HEK293 (cell line): Measurements from ENCODE around the gene CLDN6.

Experiments
- CTCF ChIA-PET: fragments of 350-600 bp; formaldehyde crosslinking; extraction: SDS; loops from one replicate; lab custom pipeline; 2021; ENCODE audit warnings: antibody characterized with exemption; lab: Yijun Ruan, JAX
- POLR2A ChIA-PET: fragments of 300-600 bp; formaldehyde crosslinking; extraction: SDS; loops from one replicate; lab custom pipeline; 2020; ENCODE audit warnings: antibody characterized with exemption, inconsistent platforms; lab: Yijun Ruan, JAX
- H3K27ac ChIP-seq: fragments of 200-500 bp; sonication (Bioruptor generic); 2 replicates; pipeline ENCODE4 v1.5.1; 2014; ENCODE audit warnings: low read depth, low read length, control low read depth, inconsistent platforms; ENCODE audit errors: extremely low read depth
- H3K36me3 ChIP-seq, 2 experiments: fragments of 200-500 bp in 1 of 2; sonication (Bioruptor generic) in 1 of 2; 1 replicate in 1 of 2; 2 replicates in 1 of 2; pipeline ENCODE4 v1.5.1; 2014 to 2017; ENCODE audit warnings: inconsistent platforms in 2 of 2, low read length in 2 of 2; ENCODE audit not compliant: control insufficient read depth in 2 of 2, insufficient read depth in 1 of 2
- H3K4me1 ChIP-seq: fragments of 200-500 bp; sonication (Bioruptor generic); 2 replicates; pipeline ENCODE4 v1.5.1; 2014; ENCODE audit warnings: mild to moderate bottlenecking, low read length, inconsistent platforms; ENCODE audit not compliant: control insufficient read depth, insufficient read depth
- H3K4me3 ChIP-seq: 2 replicates; pipeline ENCODE4 v1.5.1; 2011; ENCODE audit warnings: low read depth, mild to moderate bottlenecking, control low read depth, low read length, moderate library complexity
- H3K9me3 ChIP-seq: fragments of 200-500 bp; sonication (Bioruptor generic); 2 replicates; pipeline ENCODE4 v1.5.1; 2014; ENCODE audit warnings: low read depth, low read length, inconsistent platforms; ENCODE audit not compliant: control insufficient read depth, insufficient read depth
- GFI1B ChIP-seq: fragments of 450-650 bp; formaldehyde crosslinking; IDR thresholded peaks from 2 replicates; pipeline ENCODE4 v1.5.1; 2016; ENCODE audit warnings: missing biosample characterization, missing genetic modification characterization
- HIC1 ChIP-seq: fragments of 450-650 bp; formaldehyde crosslinking; IDR thresholded peaks from 2 replicates; pipeline ENCODE4 v1.5.1; 2016; ENCODE audit warnings: missing biosample characterization, missing genetic modification characterization
- ZFP69B ChIP-seq: fragments of 450-650 bp; formaldehyde crosslinking; IDR thresholded peaks from 2 replicates; pipeline ENCODE4 v1.5.1; 2016; ENCODE audit warnings: missing biosample characterization, missing genetic modification characterization
- ZNF138 ChIP-seq: fragments of 450-650 bp; formaldehyde crosslinking; IDR thresholded peaks from 2 replicates; pipeline ENCODE4 v1.5.1; 2016; ENCODE audit warnings: missing biosample characterization, missing genetic modification characterization, borderline replicate concordance
- ZNF280D ChIP-seq: fragments of 450-650 bp; formaldehyde crosslinking; IDR thresholded peaks from 2 replicates; pipeline ENCODE4 v1.5.1; 2016; ENCODE audit warnings: missing biosample characterization, missing genetic modification characterization
- ZNF433 ChIP-seq: fragments of 450-650 bp; formaldehyde crosslinking; IDR thresholded peaks from 2 replicates; pipeline ENCODE4 v1.5.1; 2016; ENCODE audit warnings: missing biosample characterization, missing genetic modification characterization, low read depth
- ZNF518A ChIP-seq: fragments of 450-650 bp; formaldehyde crosslinking; conservative IDR thresholded peaks from 2 replicates; pipeline ENCODE4 v1.5.1; 2016; ENCODE audit warnings: low read depth, missing biosample characterization, missing genetic modification characterization
- ZNF549 ChIP-seq: fragments of 450-650 bp; IDR thresholded peaks from 2 replicates; pipeline ENCODE4 v1.5.1; 2018; ENCODE audit warnings: missing biosample characterization, missing genetic modification characterization, mild to moderate bottlenecking, inconsistent platforms, moderate library complexity
- ZNF585B ChIP-seq: fragments of 450-650 bp; formaldehyde crosslinking; IDR thresholded peaks from 2 replicates; pipeline ENCODE4 v1.5.1; 2016; ENCODE audit warnings: missing biosample characterization, missing genetic modification characterization
- ZNF664 ChIP-seq: fragments of 450-650 bp; formaldehyde crosslinking; IDR thresholded peaks from 2 replicates; pipeline ENCODE4 v1.5.1; 2016; ENCODE audit warnings: missing biosample characterization, missing genetic modification characterization
- ZNF692 ChIP-seq: fragments of 450-650 bp; formaldehyde crosslinking; IDR thresholded peaks from 2 replicates; pipeline ENCODE4 v1.5.1; 2016; ENCODE audit warnings: missing biosample characterization, missing genetic modification characterization
- ZNF785 ChIP-seq: fragments of 450-650 bp; formaldehyde crosslinking; IDR thresholded peaks from 2 replicates; pipeline ENCODE4 v1.5.1; 2016; ENCODE audit warnings: missing biosample characterization, missing genetic modification characterization

CLDN6 gene

GRCh38 chr16:3017794-3018506, at the start of gene CLDN6:
Gene CLDN6, minus strand, starts transcription at chr16:3018183. Its CDS starts 2,162 bp downstream, at chr16:3016021.
- Histone ChIP-seq H3K36me3 (no peaks in the 10 kb centered on the region), H3K27ac (no peak within 1 kb of the TSS), H3K4me1 (peaks cover 18% of the 10 kb centered on the region), H3K4me3 (no peak within 1 kb of the TSS), H3K9me3 (no peaks in the 10 kb centered on the region)
- ChIA-PET POLR2A (interaction anchor here (11.9 kb wide), 1 partner anchor 13 kb away, joined by 247 read pairs; no protein-coding TSS in a partner anchor), CTCF (interaction anchor here (1.2 to 2.5 kb wide), 3 partner anchors 10 to 32 kb away, joined by 4 to 20 read pairs (median 5); no protein-coding TSS in a partner anchor)
- TF ChIP-seq ZNF785 (tag by site-specific recombination) (no peak), ZNF433 (tag by site-specific recombination) (no peak), ZNF518A (tag by site-specific recombination) (no peak), ZNF280D (tag by site-specific recombination) (no peak), ZNF692 (tag by site-specific recombination) (peak; percentile 39; the same call in 1 of the 2 replicates), ZNF549 (tag by site-specific recombination) (no peak), HIC1 (tag by site-specific recombination) (no peak)

- TF ChIP-seq ZNF664 (tag by site-specific recombination) (no peak), GFI1B (tag by site-specific recombination) (no peak), ZNF138 (tag by site-specific recombination) (no peak), ZNF785 (tag by site-specific recombination) (no peak), ZFP69B (tag by site-specific recombination) (no peak), ZNF585B (tag by site-specific recombination) (no peak)
- no peak overlapping the region for H3K4me3 ChIP-seq
- no peaks in the 10 kb centered on the region for H3K4me1 ChIP-seq
- H3K27ac ChIP-seq, result no peak overlapping the region
- CTCF ChIA-PET, result interaction anchor here (0.6 to 1.5 kb wide), 3 partner anchors 9 to 63 kb away, joined by 3 read pairs; no protein-coding TSS in a partner anchor
- no peaks in the 10 kb centered on the region for H3K36me3 ChIP-seq
- POLR2A ChIA-PET, result no interaction called here
- no peaks in the 10 kb centered on the region for H3K9me3 ChIP-seq
These were observed 48.4 kb upstream of the CLDN6 start for GRCh38 chr16:3066440-3066748.
